T-helper 1 cell treated with Interleukin-12 subunit alpha and Interleukin-12 subunit beta and Interleukin-4 antibody, amounts not matched to agents 30 ng/mL and 1 ng/mL, for 36 hours (primary cell): ENCODE data around the gene KAZN. TPM values are rescaled to one million over a fixed set of nuclear protein-coding genes. Genes with fewer than 3 reads are reported as not detected.

Experiments
- intact Hi-C: fragments of 100-400 bp; cut with micrococcal nuclease; formaldehyde crosslinking; loops from one replicate; pipeline ENCODE4 v1.15.1; 2024
- total RNA-seq: library from RNA; stranded (reverse); gene quantifications from 2 replicates; pipeline ENCODE4 v1.2.3, GENCODE V29; 2022

The KAZN gene
- total RNA-seq, 1 donor from 2014 or later = 0.20 TPM

DNA sequence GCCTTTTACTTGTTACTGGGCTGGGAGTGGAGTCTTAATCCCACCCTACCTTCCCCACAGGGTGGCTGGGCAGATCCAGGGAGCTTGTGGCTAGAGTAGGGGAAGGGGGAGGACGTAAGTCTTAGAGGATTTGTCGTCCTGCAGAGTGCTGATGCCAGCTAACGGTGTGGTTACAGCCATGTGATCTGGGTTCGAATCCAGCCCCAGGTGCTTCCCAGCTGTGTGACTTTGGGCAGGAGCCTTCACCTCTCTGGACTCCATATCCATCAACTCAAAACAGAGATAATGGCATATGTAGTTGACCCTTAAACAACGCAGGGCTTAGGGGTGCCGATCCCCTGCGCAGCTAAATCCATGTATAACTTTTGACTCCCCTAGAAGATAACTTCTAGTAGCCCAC is 446.6 kb downstream of the KAZN start:
- intact Hi-C loops = no loop called here

DNA sequence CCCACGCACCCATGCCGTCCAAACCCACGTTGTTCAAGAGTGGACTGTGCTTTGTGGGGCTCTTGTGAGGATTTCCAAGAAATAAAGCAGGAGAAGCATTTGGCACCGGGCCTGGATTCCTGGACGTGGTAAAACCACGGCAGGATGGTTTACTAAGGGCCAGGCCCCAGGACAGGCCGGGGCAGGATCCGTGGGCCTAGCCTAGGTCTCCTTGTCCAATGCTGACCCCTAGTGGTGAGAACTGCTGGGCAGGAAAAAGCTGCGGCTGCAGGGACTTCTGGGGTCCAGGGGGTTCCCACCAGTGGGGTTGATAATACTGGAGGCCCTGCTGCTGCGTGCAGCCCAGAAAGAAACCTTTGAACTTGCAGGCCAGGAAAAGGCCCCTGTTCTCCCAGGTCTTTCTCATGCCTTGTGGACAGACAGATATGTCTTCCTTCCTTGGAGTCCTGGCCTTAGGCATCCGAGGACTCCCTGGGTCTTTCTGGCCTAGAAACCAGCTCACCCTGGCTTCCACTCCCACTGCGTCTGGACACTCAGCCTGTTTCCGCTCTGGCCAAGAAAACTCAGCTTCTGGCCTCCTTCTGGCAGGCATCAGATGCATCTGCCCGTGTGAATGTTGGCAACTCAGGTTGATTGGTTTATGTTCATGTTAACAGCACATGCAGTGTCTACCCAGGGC is 448.1 kb downstream of the KAZN start:
- intact Hi-C loops = loop anchor here (2.0 kb wide), 2 partner anchors 266 to 1116 kb away; no protein-coding TSS in a partner anchor

DNA sequence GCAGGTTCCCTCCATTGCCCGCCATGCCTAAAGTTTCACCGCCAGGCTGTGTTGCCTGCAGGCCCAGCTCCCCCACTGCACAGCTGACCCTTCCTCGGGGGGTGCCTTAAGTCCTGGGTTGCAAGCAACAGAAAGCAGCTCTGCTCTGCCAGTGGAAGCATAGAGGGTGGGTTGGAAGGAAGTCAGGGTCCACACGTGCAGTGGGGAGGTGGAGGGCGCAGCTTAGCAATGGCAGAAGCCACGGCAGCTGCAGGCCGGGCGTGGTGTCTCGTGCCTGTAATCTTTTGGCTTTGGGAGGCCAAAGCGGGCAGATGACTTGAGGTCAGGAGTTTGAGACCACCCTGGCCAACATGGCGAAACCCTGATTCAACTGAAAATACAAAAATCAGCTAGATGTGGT is 448.8 kb downstream of the KAZN start:
- intact Hi-C loops = loop anchor here (2.0 kb wide), 2 partner anchors 266 to 1116 kb away; no protein-coding TSS in a partner anchor

DNA sequence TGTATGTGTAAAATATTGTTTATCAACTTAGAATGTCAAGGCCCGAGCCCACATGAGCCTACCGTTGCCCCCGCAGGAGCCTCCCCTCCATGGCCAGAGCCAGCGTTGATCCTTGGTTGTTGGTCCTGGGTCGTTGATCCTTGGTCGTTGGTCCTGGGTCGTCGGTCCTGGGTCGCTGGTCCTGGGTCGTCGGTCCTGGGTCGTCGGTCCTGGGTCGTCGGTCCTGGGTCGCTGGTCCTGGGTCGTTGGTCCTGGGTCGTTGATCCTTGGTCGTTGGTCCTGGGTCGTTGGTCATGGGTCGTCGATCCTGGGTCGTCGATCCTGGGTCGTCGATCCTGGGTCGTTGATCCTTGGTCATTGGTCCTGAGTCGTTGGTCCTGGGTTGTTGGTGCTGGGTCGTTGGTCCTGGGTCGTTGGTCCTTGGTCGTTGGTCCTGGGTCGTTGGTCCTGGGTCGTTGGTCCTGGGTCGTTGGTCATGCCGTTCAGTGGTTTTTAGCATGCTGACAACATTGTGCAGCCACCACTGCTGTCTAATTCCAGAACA is 450.0 kb downstream of the KAZN start:
- intact Hi-C loops = no loop called here

GRCh38 chr1:15049067-15049466 is 450.6 kb downstream of the KAZN start:
- intact Hi-C loops = no loop called here

DNA sequence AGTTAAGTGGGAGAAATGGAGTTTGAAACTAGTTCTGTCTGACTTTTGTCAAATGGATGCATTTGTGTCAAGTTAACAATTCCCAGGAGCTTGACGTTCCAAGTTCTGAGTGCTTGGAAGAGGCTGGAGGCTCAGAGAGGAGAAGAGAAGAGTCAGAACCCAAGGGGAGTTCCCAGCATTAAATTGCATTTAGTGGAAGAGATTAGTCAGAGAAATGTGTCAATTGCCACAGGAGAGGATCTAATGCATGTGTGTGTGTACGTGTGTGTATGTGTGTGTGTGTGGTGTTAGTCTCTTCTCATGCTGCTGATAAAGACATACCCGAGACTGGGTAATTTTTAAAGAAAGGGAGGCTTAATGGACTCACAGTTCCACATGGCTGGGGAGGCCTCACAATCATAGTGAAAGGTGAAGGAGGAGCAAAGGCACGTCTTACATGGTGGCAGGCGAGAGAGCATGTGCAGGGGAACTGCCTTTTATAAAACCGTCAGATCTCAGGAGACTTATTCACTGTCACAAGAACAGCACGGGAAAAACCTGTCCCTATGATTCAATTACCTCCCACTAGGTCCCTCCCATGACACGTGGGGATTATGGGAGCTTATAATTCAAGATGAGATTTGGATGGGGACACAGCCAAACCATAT is 453.5 kb downstream of the KAZN start:
- intact Hi-C loops = no loop called here

DNA sequence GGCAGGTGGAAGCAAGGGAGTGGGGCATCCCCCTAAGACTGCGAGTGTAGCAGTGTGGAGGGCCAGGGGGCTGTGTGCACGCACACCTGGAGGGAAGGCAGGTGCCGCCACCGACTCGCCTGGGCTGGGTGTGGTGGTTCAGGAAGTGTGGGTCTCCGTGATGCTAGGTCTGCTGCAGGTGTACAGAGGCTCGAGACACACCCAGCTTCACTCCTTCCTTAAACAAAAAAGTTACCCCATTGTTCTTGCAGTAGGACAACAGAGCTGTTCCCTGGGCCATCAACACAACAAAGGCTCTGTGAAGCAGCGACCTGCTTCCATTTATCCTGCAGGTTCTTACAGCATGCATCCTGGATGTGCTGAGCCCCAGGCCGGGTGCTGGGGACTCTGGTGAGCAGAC is 454.7 kb downstream of the KAZN start:
- intact Hi-C loops = no loop called here

- intact Hi-C loops = no loop called here
These were observed 457.4 kb downstream of the KAZN start for GRCh38 chr1:15055736-15056415.

- intact Hi-C loops = no loop called here
These were observed 458.2 kb downstream of the KAZN start for GRCh38 chr1:15056515-15057285.

GRCh38 chr1:15057834-15058233 is 459.3 kb downstream of the KAZN start:
- intact Hi-C loops = no loop called here

- intact Hi-C loops = no loop called here
These were observed 459.8 kb downstream of the KAZN start for GRCh38 chr1:15058261-15058660.

GRCh38 chr1:15060104-15060503 is 461.6 kb downstream of the KAZN start:
- intact Hi-C loops = no loop called here

DNA sequence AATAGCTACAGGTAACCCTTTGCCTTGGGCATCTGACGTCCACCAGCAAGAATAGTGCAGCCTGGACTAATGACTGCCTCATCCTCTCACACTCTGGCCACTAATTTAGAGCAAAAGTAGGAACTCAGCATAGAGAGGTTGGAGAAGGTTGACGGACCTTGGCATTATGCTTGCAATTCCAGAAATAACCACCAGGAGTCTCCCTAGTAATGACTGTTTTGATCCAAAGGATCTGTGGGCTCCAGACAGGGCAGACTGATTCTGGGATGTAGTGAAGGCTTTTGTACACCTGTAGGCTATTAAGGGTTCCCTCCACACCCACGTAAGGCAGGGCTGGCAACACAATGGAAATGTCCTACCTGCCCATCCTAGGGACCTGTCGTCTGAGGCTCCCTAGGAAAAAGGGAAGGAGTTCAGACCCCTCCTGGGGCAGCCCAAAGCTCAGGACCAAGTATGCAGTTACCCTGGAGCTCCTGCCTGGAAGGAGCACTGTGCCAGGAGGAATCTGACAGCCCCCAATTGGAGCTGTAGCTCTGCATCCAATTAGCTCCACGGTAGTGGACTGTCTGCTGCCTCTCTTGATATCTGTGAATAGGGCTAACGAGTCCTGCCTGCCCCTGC is 464.1 kb downstream of the KAZN start:
- intact Hi-C loops = no loop called here

DNA sequence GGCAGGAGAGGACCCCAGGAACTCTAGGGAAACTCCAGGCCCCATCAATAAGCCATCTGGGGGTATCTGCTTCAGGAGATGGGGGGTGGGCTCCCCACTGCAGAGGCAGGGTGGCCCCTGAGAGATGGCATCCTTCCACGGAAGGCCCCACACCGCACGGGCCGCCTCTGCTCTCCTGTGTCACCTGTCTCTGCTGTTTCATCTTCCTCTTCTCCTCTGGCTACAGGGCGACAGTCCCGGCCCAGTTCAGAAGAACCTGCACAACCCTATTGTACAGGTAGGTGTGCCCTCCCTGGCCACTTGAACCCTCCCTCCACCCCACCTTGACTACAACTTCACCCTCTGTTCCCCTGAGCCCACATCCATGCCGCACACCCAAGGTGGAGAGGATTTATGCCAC is 464.9 kb downstream of the KAZN start:
- intact Hi-C loops = no loop called here

DNA sequence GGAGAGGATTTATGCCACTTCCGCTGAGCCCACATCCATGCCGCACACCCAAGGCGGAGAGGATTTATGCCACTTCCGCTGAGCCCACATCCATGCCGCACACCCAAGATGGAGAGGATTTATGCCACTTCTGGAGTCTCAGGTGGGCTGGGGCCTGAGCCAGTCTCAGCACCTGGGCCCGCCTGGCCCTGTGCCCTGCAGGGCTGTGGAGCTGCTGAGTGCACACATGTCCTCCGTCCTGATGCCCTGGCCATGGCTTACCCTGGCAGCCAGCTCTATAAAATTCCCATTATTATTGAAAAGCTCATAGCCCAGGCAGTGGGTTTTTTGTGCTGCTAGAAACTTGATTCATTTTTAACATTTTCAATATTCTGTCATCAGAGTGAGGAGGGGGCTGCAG is 465.3 kb downstream of the KAZN start:
- intact Hi-C loops = no loop called here

GRCh38 chr1:15064217-15064929 is 465.9 kb downstream of the KAZN start:
- intact Hi-C loops = no loop called here

DNA sequence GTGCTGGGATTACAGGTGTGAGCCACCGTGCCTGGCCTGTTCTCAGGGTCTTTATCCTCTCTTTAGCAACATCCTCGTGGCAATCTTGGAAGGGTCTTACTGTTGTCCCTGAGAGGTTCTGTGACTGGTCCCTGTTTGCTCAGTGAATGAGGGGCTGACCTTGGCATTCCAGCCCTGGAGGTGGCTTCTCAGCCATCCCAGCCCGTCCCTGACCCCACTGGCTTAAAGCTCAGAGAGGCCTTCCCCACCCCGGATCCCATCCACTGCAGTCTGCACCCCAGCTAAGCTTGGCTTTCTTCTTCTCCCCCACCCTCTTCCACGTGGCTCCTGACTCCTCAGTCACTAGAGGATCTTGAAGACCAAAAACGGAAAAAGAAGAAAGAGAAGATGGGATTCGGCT is 466.8 kb downstream of the KAZN start:
- intact Hi-C loops = no loop called here

GRCh38 chr1:15065736-15066135 is 467.3 kb downstream of the KAZN start:
- intact Hi-C loops = no loop called here

GRCh38 chr1:15066191-15066590 is 467.7 kb downstream of the KAZN start:
- intact Hi-C loops = no loop called here

GRCh38 chr1:15067148-15067547 is 468.7 kb downstream of the KAZN start:
- intact Hi-C loops = no loop called here
